ENCODE results near the gene RPAP3. TPM values are rescaled to one million over a fixed set of nuclear protein-coding genes. Genes with fewer than 3 reads are reported as not detected.

The RPAP3 gene
- total RNA-seq, 1 donor from 2014 or later, result 27.7 TPM

DNA sequence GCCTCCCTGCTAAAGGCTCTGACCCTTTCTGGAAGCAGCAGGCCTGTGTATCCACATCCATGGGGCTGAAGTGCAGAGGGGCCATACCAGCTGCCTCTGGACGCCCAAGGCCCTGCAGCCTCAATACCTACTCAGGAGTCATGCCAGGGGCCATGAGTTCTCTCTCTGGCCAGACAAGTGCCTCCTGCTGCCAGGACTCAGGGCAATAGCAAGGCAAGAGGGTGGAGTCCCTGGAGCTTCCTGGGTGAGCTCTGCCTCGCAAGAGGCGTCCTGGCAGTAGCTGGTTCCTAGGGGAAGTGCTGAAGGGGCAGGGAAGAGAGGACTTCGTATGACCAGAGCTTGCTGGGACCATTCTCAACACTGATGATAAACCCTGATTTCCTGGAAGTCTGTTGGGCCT is 30.4 kb upstream of the RPAP3 start:
- DNase-seq (ENCODE audit: low read depth), result no peak
- H3K4me3 ChIP-seq (ENCODE audit: low read depth, low read length), result no peak overlapping the region
- H3K27me3 ChIP-seq (ENCODE audit: control insufficient read depth, insufficient read depth, low read length), result peaks cover 3% of the 10 kb centered on the region
- H3K36me3 ChIP-seq (ENCODE audit: control insufficient read depth, insufficient read depth, low read length), result no peaks in the 10 kb centered on the region
- TF ChIP-seq, protein P1, sequence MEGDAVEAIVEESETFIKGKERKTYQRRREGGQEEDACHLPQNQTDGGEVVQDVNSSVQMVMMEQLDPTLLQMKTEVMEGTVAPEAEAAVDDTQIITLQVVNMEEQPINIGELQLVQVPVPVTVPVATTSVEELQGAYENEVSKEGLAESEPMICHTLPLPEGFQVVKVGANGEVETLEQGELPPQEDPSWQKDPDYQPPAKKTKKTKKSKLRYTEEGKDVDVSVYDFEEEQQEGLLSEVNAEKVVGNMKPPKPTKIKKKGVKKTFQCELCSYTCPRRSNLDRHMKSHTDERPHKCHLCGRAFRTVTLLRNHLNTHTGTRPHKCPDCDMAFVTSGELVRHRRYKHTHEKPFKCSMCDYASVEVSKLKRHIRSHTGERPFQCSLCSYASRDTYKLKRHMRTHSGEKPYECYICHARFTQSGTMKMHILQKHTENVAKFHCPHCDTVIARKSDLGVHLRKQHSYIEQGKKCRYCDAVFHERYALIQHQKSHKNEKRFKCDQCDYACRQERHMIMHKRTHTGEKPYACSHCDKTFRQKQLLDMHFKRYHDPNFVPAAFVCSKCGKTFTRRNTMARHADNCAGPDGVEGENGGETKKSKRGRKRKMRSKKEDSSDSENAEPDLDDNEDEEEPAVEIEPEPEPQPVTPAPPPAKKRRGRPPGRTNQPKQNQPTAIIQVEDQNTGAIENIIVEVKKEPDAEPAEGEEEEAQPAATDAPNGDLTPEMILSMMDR (IDR thresholded peaks at IDR 0.05; ENCODE audit: insufficient read depth, low read length, poor library complexity, severe bottlenecking), result no peak

GRCh38 chr12:47735649-47736048 is 29.8 kb upstream of the RPAP3 start:
- no peak overlapping the region for H3K4me3 ChIP-seq (ENCODE audit: low read depth, low read length)
- no peaks in the 10 kb centered on the region for H3K36me3 ChIP-seq (ENCODE audit: control insufficient read depth, insufficient read depth, low read length)
- TF ChIP-seq, protein P1 (IDR thresholded peaks at IDR 0.05; ENCODE audit: insufficient read depth, low read length, poor library complexity, severe bottlenecking), result no peak
- no peak for DNase-seq (ENCODE audit: low read depth)
- H3K27me3 ChIP-seq (ENCODE audit: control insufficient read depth, insufficient read depth, low read length), result peaks cover 3% of the 10 kb centered on the region

DNA sequence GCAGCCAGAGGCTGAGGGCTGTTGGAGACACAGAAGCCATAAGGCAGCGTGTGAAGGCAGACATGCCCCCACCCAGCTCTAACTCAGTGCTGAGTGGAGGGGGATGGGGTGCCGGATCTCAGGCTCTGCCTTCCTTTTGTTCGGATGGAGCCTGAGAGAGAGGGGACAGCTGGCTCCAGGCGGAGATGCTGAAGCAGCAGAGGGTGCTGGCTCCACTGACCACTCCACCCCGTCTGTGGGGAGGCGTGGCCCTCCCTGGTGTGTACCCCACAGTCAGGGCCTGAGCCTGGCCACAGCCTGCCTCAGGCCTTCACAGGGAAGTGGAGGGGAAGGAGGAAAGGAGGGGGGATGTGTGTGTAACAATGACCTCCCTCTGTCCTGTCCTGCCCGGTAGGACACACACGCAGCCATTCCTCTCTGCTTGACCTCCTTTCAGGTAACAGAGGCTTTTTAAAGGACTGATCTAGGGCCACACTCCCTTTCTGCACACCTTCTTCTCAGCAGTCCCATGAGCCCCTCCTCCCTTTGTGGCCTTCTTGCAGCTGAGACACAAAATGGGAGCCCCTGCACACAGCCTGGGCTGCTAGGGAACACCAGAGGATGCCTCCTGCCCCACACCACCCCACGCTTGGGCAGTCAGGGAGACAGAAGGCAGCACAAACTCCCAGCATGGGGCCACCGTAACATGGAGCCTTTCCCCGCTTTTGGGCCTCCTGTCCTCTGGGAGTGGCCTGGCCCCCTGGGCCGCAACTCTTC is 29.1 kb upstream of the RPAP3 start:
- peaks cover 3% of the 10 kb centered on the region for H3K27me3 ChIP-seq (ENCODE audit: control insufficient read depth, insufficient read depth, low read length)

GRCh38 chr12:47733142-47733541 is 27.3 kb upstream of the RPAP3 start:
- peaks cover 3% of the 10 kb centered on the region for H3K27me3 ChIP-seq (ENCODE audit: control insufficient read depth, insufficient read depth, low read length)
- no peak overlapping the region for H3K4me3 ChIP-seq (ENCODE audit: low read depth, low read length)
- DNase-seq (ENCODE audit: low read depth), result no peak
- H3K36me3 ChIP-seq (ENCODE audit: control insufficient read depth, insufficient read depth, low read length), result no peaks in the 10 kb centered on the region
- TF ChIP-seq, protein P1 (IDR thresholded peaks at IDR 0.05; ENCODE audit: insufficient read depth, low read length, poor library complexity, severe bottlenecking), result no peak

More for the DNA sequence above, 29.1 kb upstream of the RPAP3 start:
- TF ChIP-seq, protein P1 (IDR thresholded peaks at IDR 0.05; ENCODE audit: insufficient read depth, low read length, poor library complexity, severe bottlenecking), result no peak
- Histone ChIP-seq H3K36me3 (ENCODE audit: control insufficient read depth, insufficient read depth, low read length) (no peaks in the 10 kb centered on the region), H3K4me3 (ENCODE audit: low read depth, low read length) (no peak overlapping the region)
- no peak for DNase-seq (ENCODE audit: low read depth)

- DNase-seq (ENCODE audit: low read depth), result no peak
- no peaks in the 10 kb centered on the region for H3K36me3 ChIP-seq (ENCODE audit: control insufficient read depth, insufficient read depth, low read length)
- TF ChIP-seq, protein P1 (IDR thresholded peaks at IDR 0.05; ENCODE audit: insufficient read depth, low read length, poor library complexity, severe bottlenecking), result no peak
- H3K4me3 ChIP-seq (ENCODE audit: low read depth, low read length), result no peak overlapping the region
- H3K27me3 ChIP-seq (ENCODE audit: control insufficient read depth, insufficient read depth, low read length), result peaks cover 3% of the 10 kb centered on the region
Observed at GRCh38 chr12:47732504-47732903, 26.7 kb upstream of the RPAP3 start.

DNA sequence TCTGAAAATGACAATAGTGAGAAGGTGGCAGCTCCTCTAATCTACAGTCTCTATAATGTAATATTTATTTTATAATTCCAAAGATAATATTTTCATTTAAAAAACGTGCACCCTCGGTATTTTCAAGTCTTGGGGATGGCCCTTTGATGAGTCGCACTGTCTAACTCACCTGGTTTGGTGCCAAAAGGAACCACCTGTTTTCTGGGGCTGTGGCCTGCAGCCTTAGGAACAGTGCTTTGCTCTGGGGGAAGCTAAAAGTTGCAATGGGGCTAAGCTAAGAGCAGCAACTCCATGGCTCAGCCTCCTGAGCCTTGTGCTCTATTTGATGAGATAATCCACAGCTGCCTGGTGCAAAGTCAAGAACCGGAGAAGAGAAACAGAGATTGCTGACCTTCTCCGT is 25.9 kb upstream of the RPAP3 start:
- no peak for DNase-seq (ENCODE audit: low read depth)
- TF ChIP-seq, protein P1 (IDR thresholded peaks at IDR 0.05; ENCODE audit: insufficient read depth, low read length, poor library complexity, severe bottlenecking), result no peak
- no peaks in the 10 kb centered on the region for H3K36me3 ChIP-seq (ENCODE audit: control insufficient read depth, insufficient read depth, low read length)
- H3K27me3 ChIP-seq (ENCODE audit: control insufficient read depth, insufficient read depth, low read length), result peaks cover 3% of the 10 kb centered on the region
- no peak overlapping the region for H3K4me3 ChIP-seq (ENCODE audit: low read depth, low read length)

Data from kidney epithelial cell (primary cell).